Activated T-helper 17 cell treated with anti-CD3 and anti-CD28 coated beads, Interleukin-2, amount 50 U/mL, for 72 hours (primary cell): ENCODE results near the gene ZNF608. TPM values are rescaled to one million over a fixed set of nuclear protein-coding genes. Genes with fewer than 3 reads are reported as not detected.

Experiments used
- ATAC-seq: fragments of 150-1000 bp; cut with Tn5 transposase; replicated peaks from 2 replicates; pipeline ENCODE4 v1.10.0; 2021; ENCODE audit warnings: mild to moderate bottlenecking, moderate library complexity
- H3K27ac Mint-ChIP-seq: one replicate; pipeline ENCODE4 v1.8.0; 2022; ENCODE audit warnings: mixed read lengths
- H3K27me3 Mint-ChIP-seq: one replicate; pipeline ENCODE4 v1.8.0; 2022; ENCODE audit warnings: mixed read lengths
- H3K36me3 Mint-ChIP-seq: one replicate; pipeline ENCODE4 v1.8.0; 2022; ENCODE audit warnings: low read depth, mild to moderate bottlenecking, mixed read lengths
- H3K4me1 Mint-ChIP-seq: one replicate; pipeline ENCODE4 v1.8.0; 2022; ENCODE audit warnings: mixed read lengths
- H3K4me3 Mint-ChIP-seq: one replicate; pipeline ENCODE4 v1.8.0; 2022; ENCODE audit warnings: mild to moderate bottlenecking, mixed read lengths
- H3K9me3 Mint-ChIP-seq: one replicate; pipeline ENCODE4 v1.8.0; 2022; ENCODE audit warnings: mixed read lengths
- total RNA-seq, 2 donors: library from RNA; stranded (reverse); gene quantifications; one replicate each; pipeline ENCODE4 v1.2.3, GENCODE V29; 2022

Gene ZNF608
- total RNA-seq, 2 donors from 2014 or later, result not detected

DNA sequence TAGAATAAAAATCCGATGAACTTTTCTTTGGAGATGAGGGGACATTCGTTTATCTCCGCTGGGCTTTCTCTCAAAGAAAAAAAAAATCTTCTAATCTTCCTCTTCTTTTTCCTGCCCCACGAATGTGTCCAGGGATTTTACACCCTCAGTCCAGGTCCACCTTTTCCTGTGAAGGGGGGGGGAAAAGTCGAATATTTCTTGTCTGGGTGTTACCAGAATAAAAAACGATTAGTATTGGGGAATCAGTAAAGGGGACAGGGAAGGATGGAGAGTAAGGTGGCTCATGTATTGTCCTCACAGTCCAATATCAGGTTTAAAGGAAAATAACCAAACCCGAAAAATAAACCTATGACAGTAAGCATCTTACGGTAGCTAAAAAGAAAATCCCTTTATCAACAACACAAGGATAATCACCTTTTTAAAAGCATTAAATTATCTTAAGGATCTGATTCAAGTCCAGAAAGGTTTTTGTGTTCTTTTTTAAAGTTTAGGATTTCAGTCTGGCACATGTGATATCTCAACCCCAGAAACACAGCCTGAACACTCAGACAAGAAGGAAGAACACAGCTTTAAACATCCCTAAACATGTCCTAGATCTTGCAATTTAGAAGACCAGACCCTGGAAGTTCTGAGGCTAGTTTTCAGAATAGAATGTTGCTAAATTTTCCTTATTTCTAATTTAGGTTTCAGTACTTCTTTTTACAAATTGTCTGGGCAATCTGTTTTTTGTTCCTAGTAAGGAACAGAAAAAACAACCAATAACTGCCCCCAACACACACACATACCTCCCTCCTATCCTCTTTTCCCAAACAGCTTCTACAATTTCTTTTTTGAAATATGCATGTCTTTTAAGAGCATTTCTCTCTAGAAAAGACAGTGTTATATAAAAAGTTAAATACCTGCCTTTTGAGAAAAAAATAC is 1.2 kb downstream of the ZNF608 start:
- ATAC-seq, result no peak
- Mint-ChIP-seq H3K4me3 (no peak overlapping the region), H3K27me3 (peaks cover 7% of the 10 kb centered on the region), H3K36me3 (no peaks in the 10 kb centered on the region), H3K9me3 (peaks cover 3% of the 10 kb centered on the region), H3K27ac (no peak overlapping the region), H3K4me1 (peaks cover 6% of the 10 kb centered on the region)

GRCh38 chr5:124744170-124744971 is 2.1 kb downstream of the ZNF608 start:
- H3K27ac Mint-ChIP-seq, result no peak overlapping the region
- H3K4me3 Mint-ChIP-seq, result no peak overlapping the region
- peaks cover 12% of the 10 kb centered on the region for H3K27me3 Mint-ChIP-seq
- H3K36me3 Mint-ChIP-seq, result no peaks in the 10 kb centered on the region
- peaks cover 6% of the 10 kb centered on the region for H3K4me1 Mint-ChIP-seq
- H3K9me3 Mint-ChIP-seq, result peaks cover 3% of the 10 kb centered on the region
- ATAC-seq, result no peak

DNA sequence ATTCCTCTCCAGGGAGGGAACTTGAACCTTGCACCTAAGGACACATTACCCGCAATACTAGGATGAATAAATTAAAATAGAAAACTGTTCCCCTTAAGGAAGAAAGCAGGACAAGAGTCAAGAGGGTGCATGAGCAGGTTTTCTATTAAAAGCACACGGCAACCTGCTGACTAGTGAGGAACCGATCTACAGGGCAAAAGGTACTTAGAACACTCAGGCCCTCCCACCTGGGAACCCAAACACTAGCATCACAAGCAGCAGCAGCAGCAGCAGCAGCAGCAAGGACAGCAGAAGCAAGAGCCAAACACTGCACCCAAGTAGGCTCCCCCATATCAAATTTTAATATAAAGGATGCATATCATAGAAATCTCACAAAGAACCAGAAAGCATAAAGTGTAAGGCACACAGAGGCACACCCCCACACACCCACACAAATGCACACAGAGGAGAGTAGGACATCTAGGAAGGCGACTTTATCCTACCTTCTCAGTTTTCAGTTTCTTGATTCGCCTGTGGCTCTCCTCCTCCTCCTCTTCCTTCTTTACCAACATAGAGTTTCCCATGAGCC is 2.8 kb downstream of the ZNF608 start:
- H3K9me3 Mint-ChIP-seq, result peaks cover 3% of the 10 kb centered on the region
- no peak for ATAC-seq
- no peak overlapping the region for H3K27ac Mint-ChIP-seq
- no peak overlapping the region for H3K4me3 Mint-ChIP-seq
- H3K36me3 Mint-ChIP-seq, result no peaks in the 10 kb centered on the region
- peaks cover 6% of the 10 kb centered on the region for H3K4me1 Mint-ChIP-seq
- peaks cover 16% of the 10 kb centered on the region for H3K27me3 Mint-ChIP-seq

DNA sequence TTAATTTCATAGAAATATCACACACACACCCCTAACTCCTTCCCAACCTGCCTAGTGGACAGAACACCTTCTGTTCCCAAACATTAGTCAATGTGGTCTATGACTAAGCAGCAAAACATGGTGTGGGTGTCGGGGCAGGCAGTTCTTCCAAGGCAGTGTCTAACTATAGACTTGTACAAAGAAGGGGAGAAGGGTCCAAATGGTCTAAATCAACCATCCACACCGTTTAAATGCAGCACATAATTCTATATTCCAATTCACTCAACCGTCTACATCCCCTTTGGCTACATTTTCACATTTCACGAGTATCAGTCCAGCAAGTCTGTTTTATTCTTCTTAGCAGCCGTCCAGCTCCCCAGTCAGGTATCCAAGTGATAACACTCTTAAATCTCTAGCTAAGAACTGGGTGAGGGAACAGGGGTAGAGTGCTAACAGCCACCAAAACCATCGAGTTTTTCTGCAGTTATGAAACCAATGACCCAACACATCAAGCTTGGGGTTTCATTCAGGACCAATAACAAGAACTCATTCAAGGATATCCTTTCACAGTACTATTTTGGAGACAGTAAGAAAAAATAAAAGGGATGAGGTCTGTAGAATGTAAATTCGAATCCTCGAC is 3.3 kb downstream of the ZNF608 start:
- peaks cover 6% of the 10 kb centered on the region for H3K4me1 Mint-ChIP-seq
- no peaks in the 10 kb centered on the region for H3K36me3 Mint-ChIP-seq
- H3K27ac Mint-ChIP-seq, result no peak overlapping the region
- H3K27me3 Mint-ChIP-seq, result peaks cover 19% of the 10 kb centered on the region
- ATAC-seq, result no peak
- no peak overlapping the region for H3K4me3 Mint-ChIP-seq
- peaks cover 3% of the 10 kb centered on the region for H3K9me3 Mint-ChIP-seq

GRCh38 chr5:124742521-124742920 is 3.9 kb downstream of the ZNF608 start:
- Mint-ChIP-seq H3K9me3 (peaks cover 3% of the 10 kb centered on the region), H3K4me1 (peaks cover 6% of the 10 kb centered on the region), H3K27ac (no peak overlapping the region), H3K27me3 (peaks cover 24% of the 10 kb centered on the region), H3K36me3 (no peaks in the 10 kb centered on the region), H3K4me3 (no peak overlapping the region)
- ATAC-seq, result no peak

GRCh38 chr5:124741711-124742496 is 4.5 kb downstream of the ZNF608 start:
- Mint-ChIP-seq H3K9me3 (peaks cover 3% of the 10 kb centered on the region), H3K27me3 (peaks cover 24% of the 10 kb centered on the region), H3K36me3 (no peaks in the 10 kb centered on the region), H3K4me1 (peaks cover 6% of the 10 kb centered on the region), H3K27ac (no peak overlapping the region), H3K4me3 (no peak overlapping the region)
- ATAC-seq, result no peak

- peaks cover 3% of the 10 kb centered on the region for H3K9me3 Mint-ChIP-seq
- H3K4me1 Mint-ChIP-seq, result no peaks in the 10 kb centered on the region
- H3K36me3 Mint-ChIP-seq, result no peaks in the 10 kb centered on the region
- peaks cover 25% of the 10 kb centered on the region for H3K27me3 Mint-ChIP-seq
- ATAC-seq, result no peak
- no peak overlapping the region for H3K27ac Mint-ChIP-seq
- no peak overlapping the region for H3K4me3 Mint-ChIP-seq
These were observed 5.4 kb downstream of the ZNF608 start for GRCh38 chr5:124740991-124741583.

GRCh38 chr5:124740071-124740470 is 6.4 kb downstream of the ZNF608 start:
- no peaks in the 10 kb centered on the region for H3K4me1 Mint-ChIP-seq
- no peak overlapping the region for H3K27ac Mint-ChIP-seq
- no peak for ATAC-seq
- no peak overlapping the region for H3K4me3 Mint-ChIP-seq
- H3K9me3 Mint-ChIP-seq, result peaks cover 9% of the 10 kb centered on the region
- H3K36me3 Mint-ChIP-seq, result no peaks in the 10 kb centered on the region
- H3K27me3 Mint-ChIP-seq, result peaks cover 35% of the 10 kb centered on the region

DNA sequence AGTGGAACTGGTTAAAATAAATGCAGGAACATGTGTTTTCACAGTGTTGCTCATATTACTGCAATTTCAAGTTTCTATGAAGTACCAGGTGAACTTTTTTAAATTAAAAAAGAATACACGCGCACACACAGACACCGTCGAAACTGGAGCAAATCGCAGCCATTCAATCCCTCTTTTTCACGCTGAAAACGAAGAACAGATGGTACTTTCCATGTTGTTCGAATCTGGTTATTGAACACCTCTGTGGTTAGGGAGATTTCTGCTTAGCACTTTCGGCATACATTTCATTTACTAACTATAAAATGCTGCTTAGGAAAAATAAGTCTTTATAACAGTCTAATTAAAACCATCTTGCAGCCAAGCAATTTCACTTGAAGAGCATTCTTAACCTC is 6.8 kb downstream of the ZNF608 start:
- H3K36me3 Mint-ChIP-seq, result no peaks in the 10 kb centered on the region
- H3K27me3 Mint-ChIP-seq, result peaks cover 38% of the 10 kb centered on the region

DNA sequence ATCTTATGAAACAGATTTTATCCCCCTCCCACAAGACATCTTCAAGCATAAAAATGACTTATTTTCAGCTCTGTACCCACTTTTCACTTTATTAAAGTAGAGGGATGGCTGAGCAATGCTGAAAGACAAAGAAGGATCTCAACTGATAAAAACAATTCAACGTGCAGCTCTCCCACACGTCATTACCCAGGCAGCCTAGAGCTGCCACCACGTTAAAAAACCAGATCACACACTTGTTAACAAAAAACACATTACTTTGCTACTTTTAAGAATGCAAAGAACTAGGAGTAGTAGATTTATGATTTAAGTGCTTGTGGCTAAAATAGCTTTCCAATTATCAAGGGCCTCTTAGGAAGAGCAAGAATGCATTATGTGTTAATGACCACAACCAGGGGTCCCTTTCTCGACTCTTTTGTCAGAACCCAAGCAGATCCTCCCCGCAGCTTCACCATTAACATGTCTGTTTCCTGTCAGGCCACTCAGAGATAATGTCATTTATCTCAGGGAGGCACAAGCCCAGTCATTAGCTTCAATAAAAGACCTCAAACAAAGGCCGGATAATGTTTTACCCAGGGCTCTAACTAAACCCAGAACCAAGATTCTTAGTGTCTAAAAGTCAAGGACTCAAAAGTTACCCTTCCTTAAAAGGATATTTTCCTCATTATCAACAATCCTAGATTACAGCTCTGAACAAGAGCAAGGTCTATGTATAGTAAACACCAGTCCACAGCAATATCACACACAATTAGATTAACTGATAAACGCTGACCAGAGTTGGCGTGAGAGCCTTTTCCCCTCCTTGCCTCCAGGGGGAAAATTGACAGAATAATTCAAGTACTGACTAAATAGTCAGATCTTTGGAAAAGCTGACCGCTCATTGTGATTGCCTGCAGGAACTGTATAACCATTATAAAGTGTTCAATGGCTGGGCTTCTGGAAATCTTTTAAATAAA is 7.5 kb downstream of the ZNF608 start:
- H3K4me3 Mint-ChIP-seq, result no peak overlapping the region
- H3K27ac Mint-ChIP-seq, result no peak overlapping the region
- no peaks in the 10 kb centered on the region for H3K36me3 Mint-ChIP-seq
- no peaks in the 10 kb centered on the region for H3K4me1 Mint-ChIP-seq
- H3K9me3 Mint-ChIP-seq, result peaks cover 12% of the 10 kb centered on the region
- ATAC-seq, result no peak
- peaks cover 43% of the 10 kb centered on the region for H3K27me3 Mint-ChIP-seq

More for the DNA sequence above, 6.8 kb downstream of the ZNF608 start:
- no peaks in the 10 kb centered on the region for H3K4me1 Mint-ChIP-seq
- no peak for ATAC-seq
- H3K4me3 Mint-ChIP-seq, result no peak overlapping the region
- peaks cover 12% of the 10 kb centered on the region for H3K9me3 Mint-ChIP-seq
- H3K27ac Mint-ChIP-seq, result no peak overlapping the region

- Mint-ChIP-seq H3K36me3 (no peaks in the 10 kb centered on the region), H3K4me3 (no peak overlapping the region), H3K27ac (no peak overlapping the region), H3K27me3 (peaks cover 48% of the 10 kb centered on the region), H3K9me3 (peaks cover 12% of the 10 kb centered on the region), H3K4me1 (no peaks in the 10 kb centered on the region)
- no peak for ATAC-seq
These were observed 8.8 kb downstream of the ZNF608 start for GRCh38 chr5:124737651-124738050.

DNA sequence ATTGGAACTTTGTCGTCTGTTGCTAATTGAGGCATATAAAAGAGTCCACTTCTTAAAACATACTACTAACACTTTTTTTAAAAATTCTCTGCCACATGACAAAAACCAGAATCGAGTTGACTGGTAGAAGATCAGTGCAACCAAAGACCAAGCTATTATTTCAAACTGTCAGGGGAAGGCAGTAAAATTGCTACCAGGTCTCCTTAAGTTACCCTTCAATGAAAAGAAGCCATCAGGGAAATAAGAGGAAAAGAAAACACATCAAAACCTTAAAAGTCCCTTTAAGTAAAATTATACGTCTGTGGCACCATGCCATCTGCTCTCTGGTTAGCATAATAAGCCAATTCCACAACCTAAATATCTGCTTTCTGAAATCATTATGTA is 9.6 kb downstream of the ZNF608 start:
- no peak for ATAC-seq
- Mint-ChIP-seq H3K36me3 (no peaks in the 10 kb centered on the region), H3K4me3 (no peak overlapping the region), H3K27ac (no peak overlapping the region), H3K27me3 (peaks cover 50% of the 10 kb centered on the region), H3K9me3 (peaks cover 12% of the 10 kb centered on the region), H3K4me1 (no peaks in the 10 kb centered on the region)
